ENCODE data around the gene FAM98A. TPM values are rescaled to one million over a fixed set of nuclear protein-coding genes. Genes with fewer than 3 reads are reported as not detected.

Gene FAM98A
- total and polyA plus RNA-seq, 4 donors: 6.8 to 58.1 (median 33.7) TPM

DNA sequence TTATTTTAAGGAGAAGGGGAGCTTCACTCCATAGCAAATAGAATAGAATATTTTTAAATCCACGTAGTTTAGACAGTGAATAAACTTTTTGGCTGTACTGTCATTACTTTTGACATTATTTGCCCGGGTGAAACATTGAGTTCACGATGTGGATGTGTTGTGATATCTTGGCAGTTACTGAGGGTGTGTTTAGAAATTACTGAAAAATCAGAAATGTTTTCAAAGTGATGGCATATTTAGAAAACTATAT, 769 bp upstream of the FAM98A start:
- Histone ChIP-seq H3K4me1 (ENCODE audit: control insufficient read depth in 4 of 4, insufficient read depth in 4 of 4, low read length in 3 of 4) (peaks cover 0 to 18% (median 8%) of the 10 kb centered on the region in 4 donors), H3K27me3 (ENCODE audit: control insufficient read depth in 4 of 4, insufficient read depth in 4 of 4, low read length in 3 of 4) (no peaks in the 10 kb centered on the region), H3K9me3 (ENCODE audit: control insufficient read depth in 4 of 4, low read length in 3 of 4) (no peaks in the 10 kb centered on the region), H3K36me3 (ENCODE audit: control insufficient read depth in 4 of 4, insufficient read depth in 3 of 4, low read depth in 1 of 4, low read length in 3 of 4) (peaks cover 0 to 5% (median under 1%) of the 10 kb centered on the region in 4 donors), H3K27ac (ENCODE audit: low read depth in 1 of 2, low read length in 2 of 2) (peak overlapping the region in 1 of 2 donors; percentile 86), H3K9ac (ENCODE audit: low read depth in 1 of 2, low read length in 2 of 2) (peak overlapping the region; percentile 21 to 42), H3K4me3 (ENCODE audit: low read depth in 1 of 3, low read length in 3 of 3) (peak overlapping the region; percentile 83 to 96 (median 94))
- no peak for TF ChIP-seq GABPA (IDR thresholded peaks at IDR 0.05 in 1 of 2, conservative IDR thresholded peaks at IDR 0.05 in 1 of 2)
- no peak for TF ChIP-seq FOXA1 (IDR thresholded peaks at IDR 0.05)
- no peak for TF ChIP-seq RAD21 (IDR thresholded peaks at IDR 0.05)
- no peak for TF ChIP-seq SP1 (IDR thresholded peaks at IDR 0.05)
- 21% methylated on average over 3 of the region's 3 CpGs for WGBS
- DNase-seq (ENCODE audit: low spot score): no peak

DNA sequence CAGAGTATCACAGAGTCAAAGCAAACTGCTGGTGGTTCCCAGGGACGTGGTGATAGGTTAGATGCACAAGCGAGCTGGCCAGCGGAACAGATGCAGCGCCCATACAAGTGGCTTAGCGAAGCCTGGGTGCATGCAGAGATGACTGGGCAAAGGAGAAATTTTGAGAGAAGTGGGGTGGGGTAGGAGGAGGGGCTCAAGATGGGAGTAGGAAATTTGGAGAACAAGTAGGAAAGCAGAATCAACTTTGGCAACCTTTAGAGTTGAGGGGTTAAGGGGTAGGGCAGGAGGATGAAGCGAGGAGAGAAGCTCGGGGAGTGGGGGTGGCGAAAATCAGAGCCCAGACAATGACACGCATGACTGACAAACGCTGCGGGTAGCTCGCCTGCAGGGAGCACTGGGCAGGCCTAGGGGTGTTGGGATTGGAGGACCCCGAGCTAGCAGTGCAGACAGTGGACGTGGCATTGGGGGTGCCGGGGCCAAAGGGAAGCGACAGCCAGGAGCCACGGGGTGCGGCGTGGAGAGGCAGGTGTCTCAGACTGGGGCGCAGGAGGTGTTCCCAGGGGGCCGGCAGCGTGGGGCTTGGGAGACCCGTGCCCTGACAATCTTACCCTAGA, 431 bp downstream of the FAM98A start:
- TF ChIP-seq RXRA (IDR thresholded peaks at IDR 0.05) (no peak), TAF1 (conservative IDR thresholded peaks at IDR 0.05) (peak; percentile 12)
- H3K27ac ChIP-seq (ENCODE audit: low read depth in 1 of 2, low read length in 2 of 2): peak overlapping the region; percentile 71 to 86
- peak overlapping the region; percentile 66 to 94 for H3K9ac ChIP-seq (ENCODE audit: low read depth in 1 of 2, low read length in 2 of 2)
- WGBS: under 1% methylated on average over 23 of the region's 23 CpGs
- H3K4me1 ChIP-seq (ENCODE audit: control insufficient read depth in 4 of 4, insufficient read depth in 4 of 4, low read length in 3 of 4): peaks cover 0 to 18% (median 8%) of the 10 kb centered on the region in 4 donors
- peak; percentile 44 for DNase-seq (ENCODE audit: low spot score)
- H3K4me3 ChIP-seq (ENCODE audit: low read depth in 1 of 3, low read length in 3 of 3): peak overlapping the region; percentile 83 to 96 (median 94)
- no peaks in the 10 kb centered on the region for H3K27me3 ChIP-seq (ENCODE audit: control insufficient read depth in 4 of 4, insufficient read depth in 4 of 4, low read length in 3 of 4)
- H3K36me3 ChIP-seq (ENCODE audit: control insufficient read depth in 4 of 4, insufficient read depth in 3 of 4, low read depth in 1 of 4, low read length in 3 of 4): peaks cover 0 to 10% (median 7%) of the 10 kb centered on the region in 4 donors
- no peaks in the 10 kb centered on the region for H3K9me3 ChIP-seq (ENCODE audit: control insufficient read depth in 4 of 4, low read length in 3 of 4)

DNA sequence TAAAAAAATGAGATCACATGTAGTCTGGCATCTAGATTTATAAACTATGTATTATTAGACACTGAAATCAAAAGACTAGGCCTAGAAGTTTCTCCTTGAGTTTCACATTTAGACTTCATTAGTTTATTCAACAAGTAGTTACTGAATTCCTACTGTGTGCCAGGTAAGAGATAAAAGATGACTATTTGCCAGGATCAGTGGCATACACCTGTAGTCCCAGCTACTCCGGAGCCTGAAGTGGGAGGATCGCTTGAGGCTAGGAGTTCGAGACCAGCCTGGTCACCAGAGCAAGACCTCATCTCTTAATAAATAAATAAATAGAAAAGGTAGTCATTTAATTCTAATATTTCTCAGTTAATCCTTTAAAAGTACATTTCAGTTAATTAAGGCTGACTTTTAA, 2.1 kb downstream of the FAM98A start:
- TF ChIP-seq TAF1 (conservative IDR thresholded peaks at IDR 0.05) (no peak), NR2F2 (IDR thresholded peaks at IDR 0.05) (no peak), HNF4A (conservative IDR thresholded peaks at IDR 0.05) (no peak), FOXA1 (IDR thresholded peaks at IDR 0.05) (no peak), RAD21 (IDR thresholded peaks at IDR 0.05) (no peak), EGR1 (IDR thresholded peaks at IDR 0.05; ENCODE audit: low read depth in 2 of 2) (no peak), JUND (IDR thresholded peaks at IDR 0.05) (no peak)
- TF ChIP-seq, protein P1, sequence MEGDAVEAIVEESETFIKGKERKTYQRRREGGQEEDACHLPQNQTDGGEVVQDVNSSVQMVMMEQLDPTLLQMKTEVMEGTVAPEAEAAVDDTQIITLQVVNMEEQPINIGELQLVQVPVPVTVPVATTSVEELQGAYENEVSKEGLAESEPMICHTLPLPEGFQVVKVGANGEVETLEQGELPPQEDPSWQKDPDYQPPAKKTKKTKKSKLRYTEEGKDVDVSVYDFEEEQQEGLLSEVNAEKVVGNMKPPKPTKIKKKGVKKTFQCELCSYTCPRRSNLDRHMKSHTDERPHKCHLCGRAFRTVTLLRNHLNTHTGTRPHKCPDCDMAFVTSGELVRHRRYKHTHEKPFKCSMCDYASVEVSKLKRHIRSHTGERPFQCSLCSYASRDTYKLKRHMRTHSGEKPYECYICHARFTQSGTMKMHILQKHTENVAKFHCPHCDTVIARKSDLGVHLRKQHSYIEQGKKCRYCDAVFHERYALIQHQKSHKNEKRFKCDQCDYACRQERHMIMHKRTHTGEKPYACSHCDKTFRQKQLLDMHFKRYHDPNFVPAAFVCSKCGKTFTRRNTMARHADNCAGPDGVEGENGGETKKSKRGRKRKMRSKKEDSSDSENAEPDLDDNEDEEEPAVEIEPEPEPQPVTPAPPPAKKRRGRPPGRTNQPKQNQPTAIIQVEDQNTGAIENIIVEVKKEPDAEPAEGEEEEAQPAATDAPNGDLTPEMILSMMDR (IDR thresholded peaks at IDR 0.05; ENCODE audit: low read depth, low read length, missing input control): no peak
- Histone ChIP-seq H3K9ac (ENCODE audit: low read depth in 1 of 2, low read length in 2 of 2) (no peak overlapping the region), H3K4me3 (ENCODE audit: low read depth in 1 of 3, low read length in 3 of 3) (no peak overlapping the region), H3K36me3 (ENCODE audit: control insufficient read depth in 4 of 4, insufficient read depth in 3 of 4, low read depth in 1 of 4, low read length in 3 of 4) (peaks cover under 1 to 15% (median 12%) of the 10 kb centered on the region in 4 donors), H3K27ac (ENCODE audit: low read depth in 1 of 2, low read length in 2 of 2) (no peak overlapping the region), H3K4me1 (ENCODE audit: control insufficient read depth in 4 of 4, insufficient read depth in 4 of 4, low read length in 3 of 4) (peaks cover 0 to 18% (median 8%) of the 10 kb centered on the region in 4 donors), H3K9me3 (ENCODE audit: control insufficient read depth in 4 of 4, low read length in 3 of 4) (no peaks in the 10 kb centered on the region), H3K27me3 (ENCODE audit: control insufficient read depth in 4 of 4, insufficient read depth in 4 of 4, low read length in 3 of 4) (no peaks in the 10 kb centered on the region)
- 93% methylated on average over 3 of the region's 3 CpGs for WGBS
- DNase-seq (ENCODE audit: low spot score): no peak

DNA sequence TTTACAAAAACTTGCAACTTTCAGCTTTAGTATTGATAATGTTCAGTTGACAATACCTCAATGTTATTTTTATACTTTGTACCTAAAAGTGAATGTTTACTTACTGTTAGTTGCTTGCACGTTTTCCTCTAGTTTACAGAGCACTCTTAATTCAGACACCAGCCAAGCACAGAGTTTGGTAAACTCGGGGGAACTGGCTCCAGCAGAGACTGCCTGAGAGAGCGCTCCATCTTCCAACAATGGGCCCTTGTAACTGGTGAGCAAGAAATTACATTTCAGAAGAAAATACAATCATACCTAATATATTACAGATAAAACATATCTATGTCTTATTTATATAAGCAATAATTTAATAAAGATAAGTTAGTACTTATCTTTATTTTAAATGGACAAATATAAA, 3.7 kb downstream of the FAM98A start:
- no peak overlapping the region for H3K4me3 ChIP-seq (ENCODE audit: low read depth in 1 of 3, low read length in 3 of 3)
- DNase-seq (ENCODE audit: low spot score): no peak
- peaks cover 2 to 25% (median 17%) of the 10 kb centered on the region in 4 donors for H3K36me3 ChIP-seq (ENCODE audit: control insufficient read depth in 4 of 4, insufficient read depth in 3 of 4, low read depth in 1 of 4, low read length in 3 of 4)
- 46% methylated on average over 3 of the region's 3 CpGs for WGBS
- no peaks in the 10 kb centered on the region for H3K9me3 ChIP-seq (ENCODE audit: control insufficient read depth in 4 of 4, low read length in 3 of 4)
- TF ChIP-seq SP1 (IDR thresholded peaks at IDR 0.05): no peak
- no peak for TF ChIP-seq FOXA1 (IDR thresholded peaks at IDR 0.05)
- H3K27me3 ChIP-seq (ENCODE audit: control insufficient read depth in 4 of 4, insufficient read depth in 4 of 4, low read length in 3 of 4): no peaks in the 10 kb centered on the region
- H3K27ac ChIP-seq (ENCODE audit: low read depth in 1 of 2, low read length in 2 of 2): no peak overlapping the region
- H3K4me1 ChIP-seq (ENCODE audit: control insufficient read depth in 4 of 4, insufficient read depth in 4 of 4, low read length in 3 of 4): peaks cover 0 to 18% (median 8%) of the 10 kb centered on the region in 4 donors
- no peak overlapping the region for H3K9ac ChIP-seq (ENCODE audit: low read depth in 1 of 2, low read length in 2 of 2)

Data from liver (tissue), 9 donors.